Stimulated activated CD8-positive, alpha-beta memory T cell treated with anti-CD3 and anti-CD28 coated beads, Interleukin-4, amount 100 ng/mL, for 4 hours (primary cell): ENCODE results near the gene NISCH.
A peak's percentile ranks its signal among the peaks of the same experiment; 100 is the strongest.

Source experiments
- DNase-seq, 2 donors: peaks; one replicate each; pipeline ENCODE4 v3.0.0-alpha.2; 2020; ENCODE audit warnings: low read depth in 2 of 2, low spot score in 1 of 2

The NISCH gene

GRCh38 chr3:52536112-52536368 is 80.6 kb downstream of the NISCH start:
- DNase-seq = no peak

- peak; percentile 85 to 95 for DNase-seq
Observed at GRCh38 chr3:52536369-52537164, 81.2 kb downstream of the NISCH start, which contains the start of gene UQCC5. Gene UQCC5, plus strand, starts transcription at chr3:52536605. Its CDS starts 151 bp downstream, at chr3:52536756.

GRCh38 chr3:52537165-52537620 is 81.8 kb downstream of the NISCH start:
- no peak for DNase-seq

- DNase-seq = no peak
Observed at GRCh38 chr3:52537726-52538421, 82.5 kb downstream of the NISCH start.

GRCh38 chr3:52539010-52539653 is 83.7 kb downstream of the NISCH start:
- DNase-seq = no peak

GRCh38 chr3:52541050-52541449 is 85.6 kb downstream of the NISCH start:
- DNase-seq = no peak
